ENCODE data around the gene NR1I3.
"Not testable (repeated sequence)": the region's sequence is repeated elsewhere in the genome, so short reads cannot be mapped to it uniquely, and the experiment has no call there.

NR1I3 gene

GRCh38 chr1:161238039-161238473, at the start of gene NR1I3:
NR1I3 (minus strand) TSS chr1:161238203; CDS start chr1:161236565, 1,638 bp downstream.
- DNase-seq, result no peak

- no peak for DNase-seq
Observed at GRCh38 chr1:161287482-161288054, 49.6 kb upstream of the NR1I3 start.

- DNase-seq, result no peak
Observed at GRCh38 chr1:161285521-161285920, 47.5 kb upstream of the NR1I3 start.

- DNase-seq, result no peak
Observed at GRCh38 chr1:161285113-161285512, 47.1 kb upstream of the NR1I3 start.

GRCh38 chr1:161282991-161283390, 45.0 kb upstream of the NR1I3 start:
- no peak for DNase-seq

GRCh38 chr1:161274874-161275273, 36.9 kb upstream of the NR1I3 start:
- no peak for DNase-seq

- no peak for DNase-seq
Observed at GRCh38 chr1:161273402-161273801, 35.4 kb upstream of the NR1I3 start.

- DNase-seq, result no peak
Observed at GRCh38 chr1:161267321-161267720, 29.3 kb upstream of the NR1I3 start.

GRCh38 chr1:161266836-161267235, 28.8 kb upstream of the NR1I3 start:
- no peak for DNase-seq

- DNase-seq, result no peak
Observed at GRCh38 chr1:161266202-161266601, 28.2 kb upstream of the NR1I3 start.

GRCh38 chr1:161265305-161265704, 27.3 kb upstream of the NR1I3 start:
- no peak for DNase-seq

- no peak for DNase-seq
Observed at GRCh38 chr1:161261261-161262235, 23.5 kb upstream of the NR1I3 start.

GRCh38 chr1:161260376-161261260, 22.6 kb upstream of the NR1I3 start:
- DNase-seq, result no peak

- no peak for DNase-seq
Observed at GRCh38 chr1:161259765-161260164, 21.8 kb upstream of the NR1I3 start.

- no peak for DNase-seq
Observed at GRCh38 chr1:161259345-161259702, 21.3 kb upstream of the NR1I3 start.

GRCh38 chr1:161258439-161259344, 20.7 kb upstream of the NR1I3 start, which contains the start of gene PCP4L1:
PCP4L1 (plus strand) TSS chr1:161258745; CDS start chr1:161258975, 230 bp downstream.
- peak; percentile 61 to 65 for DNase-seq

GRCh38 chr1:161257109-161257508, 19.1 kb upstream of the NR1I3 start:
- not testable (repeated sequence) for DNase-seq

- DNase-seq, result not testable (repeated sequence)
Observed at GRCh38 chr1:161255955-161256520, 18.0 kb upstream of the NR1I3 start.

GRCh38 chr1:161255302-161255701, 17.3 kb upstream of the NR1I3 start:
- DNase-seq, result not testable (repeated sequence)

GRCh38 chr1:161251579-161251978, 13.6 kb upstream of the NR1I3 start:
- DNase-seq, result no peak

GRCh38 chr1:161250829-161251228, 12.8 kb upstream of the NR1I3 start:
- no peak for DNase-seq

Measured in activated T-cell treated with anti-CD3 and anti-CD28 coated beads, Interleukin-2, amount 50 U/mL, for 48 hours (primary cell).